ENCODE results near the gene SGMS1.
"Not testable (repeated sequence)": the region's sequence is repeated elsewhere in the genome, so short reads cannot be mapped to it uniquely, and the experiment has no call there.

Gene SGMS1

GRCh38 chr10:50623663-50624412 lies at the start of gene SGMS1:
TSS of gene SGMS1 (minus strand) at chr10:50623956. CDS start at chr10:50344114, 279,842 bp downstream.
- DNase-seq (ENCODE audit: extremely low read depth in 1 of 2, low read depth in 1 of 2) = peak; percentile 68 to 71

DNA sequence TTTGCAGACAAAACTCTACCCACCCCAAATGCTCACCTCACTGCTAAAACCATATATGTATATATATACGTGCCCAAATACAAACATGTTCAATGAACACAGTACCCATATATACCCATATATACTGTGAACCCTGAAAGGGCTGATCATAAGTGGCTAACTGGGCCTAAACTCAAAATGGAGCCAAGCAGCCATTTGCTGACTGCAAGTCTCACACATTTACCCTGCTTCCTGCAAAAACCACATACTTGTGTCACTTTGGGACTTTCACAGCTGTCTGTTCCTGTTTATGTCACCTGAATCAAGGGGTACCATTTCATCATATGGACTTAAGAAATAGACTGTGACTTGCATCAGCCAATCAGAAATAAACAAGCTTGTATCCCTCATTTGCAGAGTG lies 48.4 kb upstream of the SGMS1 start:
- not testable (repeated sequence) for DNase-seq (ENCODE audit: extremely low read depth in 1 of 2, low read depth in 1 of 2)

DNA sequence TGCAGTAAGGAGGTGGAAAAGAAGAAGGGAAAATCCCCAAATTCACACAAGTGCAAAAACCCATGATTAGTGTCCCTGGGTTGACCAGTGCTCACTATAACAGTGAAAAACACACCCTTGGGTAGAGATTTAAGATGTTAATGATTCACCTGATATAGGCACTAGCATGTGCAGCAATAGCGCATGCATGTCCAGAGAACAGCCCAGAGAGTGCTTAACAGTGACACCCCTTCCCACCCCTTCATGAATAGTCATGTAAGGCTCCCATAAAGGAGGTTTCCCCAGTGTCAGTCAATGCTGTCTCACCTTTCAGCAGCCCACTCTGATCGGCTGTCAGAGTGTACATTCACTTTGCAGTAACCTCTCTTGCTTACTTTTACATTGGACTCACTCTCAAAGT lies 47.9 kb upstream of the SGMS1 start:
- not testable (repeated sequence) for DNase-seq (ENCODE audit: extremely low read depth in 1 of 2, low read depth in 1 of 2)

GRCh38 chr10:50669957-50670356 lies 46.2 kb upstream of the SGMS1 start:
- not testable (repeated sequence) for DNase-seq (ENCODE audit: extremely low read depth in 1 of 2, low read depth in 1 of 2)

- DNase-seq (ENCODE audit: extremely low read depth in 1 of 2, low read depth in 1 of 2) = not testable (repeated sequence)
Observed at GRCh38 chr10:50667353-50667752, 43.6 kb upstream of the SGMS1 start.

DNA sequence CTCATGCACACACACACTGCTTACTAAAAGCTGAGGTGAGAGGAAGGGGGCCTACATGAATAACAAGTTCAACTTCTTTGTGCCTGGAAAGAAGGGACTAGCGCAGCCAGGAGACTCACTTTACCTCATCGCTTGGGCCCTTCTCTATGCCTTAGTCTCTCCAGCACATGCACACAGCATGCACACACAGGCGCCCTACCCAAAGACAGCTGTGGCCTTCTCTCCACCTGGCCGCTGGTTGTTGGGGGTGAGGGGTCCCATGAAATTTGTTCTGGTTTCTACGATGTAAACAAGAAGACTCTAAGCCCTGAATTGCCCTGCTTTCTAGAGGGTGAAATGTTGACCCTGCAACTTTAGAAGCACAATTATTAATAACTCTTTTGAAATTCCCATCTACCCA lies 38.7 kb upstream of the SGMS1 start:
- not testable (repeated sequence) for DNase-seq (ENCODE audit: extremely low read depth in 1 of 2, low read depth in 1 of 2)

GRCh38 chr10:50661563-50661962 lies 37.8 kb upstream of the SGMS1 start:
- not testable (repeated sequence) for DNase-seq (ENCODE audit: extremely low read depth in 1 of 2, low read depth in 1 of 2)

GRCh38 chr10:50659865-50660730 lies 36.3 kb upstream of the SGMS1 start:
- peak; percentile 24 to 37 for DNase-seq (ENCODE audit: extremely low read depth in 1 of 2, low read depth in 1 of 2)

DNA sequence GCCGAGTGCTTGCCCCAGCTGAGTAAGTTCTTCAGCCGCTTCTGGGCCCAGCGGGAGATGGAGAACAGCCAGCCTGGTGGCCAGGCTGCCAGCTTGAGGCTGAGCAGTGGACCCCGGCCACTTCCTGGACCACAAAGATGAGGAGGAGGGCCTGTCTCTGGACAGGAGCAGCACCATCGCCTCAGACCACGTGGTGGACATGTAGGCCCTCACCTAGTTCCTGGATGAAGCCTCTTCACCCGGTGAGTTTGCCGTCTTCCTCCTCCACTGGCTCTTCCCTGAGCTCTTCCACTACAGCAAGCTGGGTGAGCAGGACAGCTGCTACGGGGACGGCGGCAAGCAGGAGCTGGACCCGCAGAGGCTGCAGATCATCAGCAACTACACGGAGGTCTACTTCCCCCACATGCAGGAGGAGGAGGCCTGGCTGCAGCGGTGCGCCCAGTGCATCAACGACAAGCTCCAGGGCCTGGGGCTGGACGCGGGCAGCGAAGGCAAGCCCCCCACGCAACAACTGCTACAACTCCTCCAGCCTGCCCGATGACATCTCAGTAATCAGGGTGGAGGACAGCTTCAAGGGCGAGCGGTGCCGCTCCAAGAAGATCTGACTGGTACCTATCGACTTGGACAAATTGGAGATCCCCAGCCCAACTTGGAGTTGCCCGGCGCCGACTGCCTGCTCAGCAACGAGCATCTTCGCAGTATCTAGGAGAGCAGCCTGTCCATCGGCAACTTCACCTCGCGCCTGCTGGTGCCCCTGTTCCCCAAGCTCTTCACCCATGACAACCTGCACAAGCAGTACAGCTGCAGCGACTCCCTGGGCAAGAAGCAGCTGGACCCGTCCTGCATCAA lies 35.5 kb upstream of the SGMS1 start:
- not testable (repeated sequence) for DNase-seq (ENCODE audit: extremely low read depth in 1 of 2, low read depth in 1 of 2)

- DNase-seq (ENCODE audit: extremely low read depth in 1 of 2, low read depth in 1 of 2) = no peak
Observed at GRCh38 chr10:50658165-50658564, 34.4 kb upstream of the SGMS1 start.

DNA sequence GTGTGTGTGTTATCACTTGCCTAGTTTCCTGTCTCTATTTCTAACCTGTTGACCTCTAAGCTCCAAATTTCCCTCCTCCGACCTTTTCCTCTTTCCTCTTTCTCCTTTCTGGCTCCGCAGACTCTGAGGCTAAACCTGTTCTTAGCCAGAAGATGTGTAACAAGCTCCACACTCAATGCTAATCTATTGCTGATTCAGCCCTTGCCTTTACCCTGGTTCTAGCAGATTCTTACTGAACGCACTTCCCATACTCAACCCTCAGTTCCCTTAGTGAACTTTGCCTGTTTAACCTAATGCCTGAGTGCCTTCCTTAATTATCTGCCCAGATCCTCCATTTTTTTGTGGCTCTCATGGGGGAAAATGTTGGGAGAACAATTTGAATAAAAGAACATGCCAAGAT lies 30.0 kb upstream of the SGMS1 start:
- DNase-seq (ENCODE audit: extremely low read depth in 1 of 2, low read depth in 1 of 2) = no peak

DNA sequence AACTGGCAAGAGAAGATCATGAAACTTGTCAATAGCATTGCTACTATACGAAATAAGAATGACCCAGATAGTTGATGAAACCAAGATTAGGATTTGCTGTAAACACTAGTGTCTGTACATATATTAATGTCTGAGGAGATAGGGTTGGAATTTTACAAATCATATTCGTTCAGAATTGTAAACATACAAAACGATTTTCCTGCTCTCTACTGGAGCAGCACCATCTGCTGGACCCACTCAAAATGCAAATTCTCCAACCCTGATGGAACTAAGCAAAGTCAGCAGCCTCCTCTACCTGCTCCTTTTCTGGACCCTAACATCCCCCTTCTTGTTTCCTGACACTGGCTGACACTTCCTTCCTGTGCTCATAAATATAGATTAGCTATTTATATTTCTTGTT lies 29.4 kb upstream of the SGMS1 start:
- DNase-seq (ENCODE audit: extremely low read depth in 1 of 2, low read depth in 1 of 2) = no peak

GRCh38 chr10:50651808-50652207 lies 28.1 kb upstream of the SGMS1 start:
- DNase-seq (ENCODE audit: extremely low read depth in 1 of 2, low read depth in 1 of 2) = no peak

GRCh38 chr10:50650481-50650880 lies 26.7 kb upstream of the SGMS1 start:
- no peak for DNase-seq (ENCODE audit: extremely low read depth in 1 of 2, low read depth in 1 of 2)

DNA sequence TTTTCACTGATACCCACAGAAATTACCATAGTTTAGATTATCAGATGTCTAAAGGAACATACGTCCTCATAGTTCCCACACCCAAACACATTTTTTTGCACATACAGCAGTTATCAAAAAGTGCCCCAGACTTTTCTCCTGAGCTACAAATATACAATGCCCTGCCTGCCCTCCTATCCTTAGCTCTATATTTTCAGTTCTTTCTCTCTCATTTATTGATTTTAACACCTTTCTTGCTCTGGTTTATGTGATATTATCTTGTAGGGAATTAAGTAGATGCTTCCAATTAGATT lies 25.1 kb upstream of the SGMS1 start:
- DNase-seq (ENCODE audit: extremely low read depth in 1 of 2, low read depth in 1 of 2) = no peak

GRCh38 chr10:50648089-50648934 lies 24.6 kb upstream of the SGMS1 start:
- no peak for DNase-seq (ENCODE audit: extremely low read depth in 1 of 2, low read depth in 1 of 2)

DNA sequence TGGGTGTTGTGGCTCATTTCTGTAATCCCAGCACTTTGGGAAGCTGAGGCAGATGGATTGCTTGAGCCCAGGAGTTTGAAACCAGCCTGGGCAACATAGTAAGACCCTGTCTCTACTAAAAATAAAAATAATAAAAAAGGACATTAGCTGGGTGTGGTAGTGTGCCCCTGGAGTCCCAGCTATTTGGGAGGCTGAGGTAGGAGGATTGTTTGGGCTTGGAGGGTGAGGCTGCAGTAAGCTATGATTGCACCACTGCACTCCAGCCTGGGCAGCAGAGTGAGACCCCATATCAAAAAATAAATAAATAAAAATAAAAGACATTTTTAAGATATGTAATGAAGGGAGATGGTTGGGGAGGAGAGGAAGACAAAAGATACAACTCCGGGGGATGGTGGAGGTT lies 23.6 kb upstream of the SGMS1 start:
- not testable (repeated sequence) for DNase-seq (ENCODE audit: extremely low read depth in 1 of 2, low read depth in 1 of 2)

GRCh38 chr10:50645236-50645635 lies 21.5 kb upstream of the SGMS1 start:
- DNase-seq (ENCODE audit: extremely low read depth in 1 of 2, low read depth in 1 of 2) = no peak

GRCh38 chr10:50641626-50642025 lies 17.9 kb upstream of the SGMS1 start:
- no peak for DNase-seq (ENCODE audit: extremely low read depth in 1 of 2, low read depth in 1 of 2)

GRCh38 chr10:50640238-50640637 lies 16.5 kb upstream of the SGMS1 start:
- no peak for DNase-seq (ENCODE audit: extremely low read depth in 1 of 2, low read depth in 1 of 2)
